Kidney (tissue), 14 donors: Measurements from ENCODE around the gene CDH13. TPM values are rescaled to one million over a fixed set of nuclear protein-coding genes. Genes with fewer than 3 reads are reported as not detected.
A peak's percentile ranks its signal among the peaks of the same experiment; 100 is the strongest.

Source experiments
- DNase-seq, 5 donors: peaks; one replicate each; pipeline ENCODE4 v3.0.0-alpha.2; 2013 to 2020
- FAIRE-seq: peaks from 2 replicates; lab custom pipeline; 2012; peaks lifted over from hg19 to GRCh38; lab: Jason Lieb, UNC
- H3K27ac ChIP-seq, 2 donors: one replicate each; pipeline ENCODE4 v1.7.0; 2013; ENCODE audit warnings: low read depth in 2 of 2, low read length in 2 of 2, inconsistent platforms in 1 of 2
- H3K27me3 ChIP-seq: one replicate; pipeline ENCODE4 v1.7.1; 2013; ENCODE audit warnings: low read length, inconsistent platforms; ENCODE audit not compliant: control insufficient read depth, insufficient read depth
- H3K36me3 ChIP-seq, 3 donors: one replicate each; pipeline versions ENCODE4 v1.7.0 to v1.7.1; 2013; ENCODE audit warnings: low read length in 3 of 3, control low read depth in 1 of 3, inconsistent platforms in 1 of 3; ENCODE audit not compliant: insufficient read depth in 3 of 3, control insufficient read depth in 2 of 3
- H3K4me1 ChIP-seq, 3 donors: one replicate each; pipeline versions ENCODE4 v1.7.0 to v1.7.1; 2013; ENCODE audit warnings: low read length in 3 of 3, inconsistent platforms in 1 of 3, low read depth in 1 of 3; ENCODE audit not compliant: control insufficient read depth in 2 of 3, insufficient read depth in 2 of 3
- H3K4me3 ChIP-seq, 3 donors: one replicate each; pipeline versions ENCODE4 v1.7.0 to v1.8.1; 2013; ENCODE audit warnings: low read length in 3 of 3, control low read depth in 1 of 3, inconsistent platforms in 1 of 3
- H3K9ac ChIP-seq, 3 donors: one replicate each; pipeline versions ENCODE4 v1.7.0 to v1.7.1; 2013; ENCODE audit warnings: low read length in 3 of 3, control low read depth in 1 of 3, inconsistent platforms in 1 of 3
- H3K9me3 ChIP-seq, 3 donors: one replicate each; pipeline versions ENCODE4 v1.7.0 to v1.7.1; 2013; ENCODE audit warnings: low read length in 3 of 3, control low read depth in 1 of 3, inconsistent platforms in 1 of 3; ENCODE audit not compliant: control insufficient read depth in 2 of 3, insufficient read depth in 1 of 3
- intact Hi-C: fragments of 100-400 bp; cut with DNase I; formaldehyde crosslinking; loops from one replicate; pipeline ENCODE4 v1.11.1; 2022
- polyA plus RNA-seq: library from polyadenylated mRNA; stranded (reverse); fragments of 350-450 nt; fragmentation: Illumina TruSeq; extraction: RNeasy Lipid Tissue Mini Kit (QIAGEN cat#74804); gene quantifications from one replicate; pipeline ENCODE4 v1.2.3, GENCODE V29; 2014; ENCODE audit warnings: low read depth, low replicate concordance; ENCODE audit not compliant: insufficient read depth
- total RNA-seq: library from RNA; stranded (reverse); fragmentation: NEBNext Ultra II Directional; extraction: Animal tissue kit (Norgen Biotek cat#: 25700); gene quantifications from one replicate; pipeline ENCODE4 v1.2.1, GENCODE V29; 2021
- TF ChIP-seq, protein P1 (sequence below): IDR thresholded peaks from 3 replicates; pipeline ENCODE4 v1.5.1; 2012; ENCODE audit warnings: mild to moderate bottlenecking, moderate library complexity, borderline replicate concordance; ENCODE audit not compliant: insufficient read depth; ENCODE audit errors: extremely low read depth
- donor health status: control.
- donor health status: control.
- donor health status: control.
- donor health status: control.
- donor health status: control.
- donor health status: DM: yes; HTN: yes; CAD: no.
- donor health status: Normal renal cell carcinoma (clear cell type).

Gene CDH13
- total and polyA plus RNA-seq, 2 donors from 2014 or later = 4.8 to 13.8 TPM

DNA sequence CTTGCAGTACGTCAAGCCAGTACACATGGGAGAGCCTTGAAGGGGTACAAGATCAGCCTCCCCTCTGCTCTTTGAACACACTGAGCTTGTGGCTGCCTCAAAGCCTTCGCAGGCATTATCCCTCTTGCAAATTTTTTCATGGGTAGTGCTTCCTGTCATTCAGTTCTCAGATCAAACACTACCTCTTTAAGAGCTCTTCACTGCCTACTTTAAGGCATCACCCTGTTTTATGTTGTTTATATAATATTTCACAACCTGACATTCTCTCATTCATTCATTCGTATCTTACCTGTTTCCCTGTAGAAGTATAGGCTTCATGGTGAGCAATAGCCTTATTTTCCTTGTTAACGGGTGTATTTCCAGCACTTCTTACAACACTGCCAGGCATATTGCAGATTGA is 269.1 kb downstream of the CDH13 start:
- no peak overlapping the region for H3K27ac ChIP-seq
- TF ChIP-seq, protein P1, sequence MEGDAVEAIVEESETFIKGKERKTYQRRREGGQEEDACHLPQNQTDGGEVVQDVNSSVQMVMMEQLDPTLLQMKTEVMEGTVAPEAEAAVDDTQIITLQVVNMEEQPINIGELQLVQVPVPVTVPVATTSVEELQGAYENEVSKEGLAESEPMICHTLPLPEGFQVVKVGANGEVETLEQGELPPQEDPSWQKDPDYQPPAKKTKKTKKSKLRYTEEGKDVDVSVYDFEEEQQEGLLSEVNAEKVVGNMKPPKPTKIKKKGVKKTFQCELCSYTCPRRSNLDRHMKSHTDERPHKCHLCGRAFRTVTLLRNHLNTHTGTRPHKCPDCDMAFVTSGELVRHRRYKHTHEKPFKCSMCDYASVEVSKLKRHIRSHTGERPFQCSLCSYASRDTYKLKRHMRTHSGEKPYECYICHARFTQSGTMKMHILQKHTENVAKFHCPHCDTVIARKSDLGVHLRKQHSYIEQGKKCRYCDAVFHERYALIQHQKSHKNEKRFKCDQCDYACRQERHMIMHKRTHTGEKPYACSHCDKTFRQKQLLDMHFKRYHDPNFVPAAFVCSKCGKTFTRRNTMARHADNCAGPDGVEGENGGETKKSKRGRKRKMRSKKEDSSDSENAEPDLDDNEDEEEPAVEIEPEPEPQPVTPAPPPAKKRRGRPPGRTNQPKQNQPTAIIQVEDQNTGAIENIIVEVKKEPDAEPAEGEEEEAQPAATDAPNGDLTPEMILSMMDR = no peak
- H3K27me3 ChIP-seq = no peaks in the 10 kb centered on the region
- no peak overlapping the region for H3K4me3 ChIP-seq
- no peaks in the 10 kb centered on the region for H3K4me1 ChIP-seq
- H3K9me3 ChIP-seq = no peaks in the 10 kb centered on the region
- DNase-seq (no peak), FAIRE-seq (no peak)
- intact Hi-C loops = no loop called here
- H3K9ac ChIP-seq = no peak overlapping the region
- H3K36me3 ChIP-seq = no peaks in the 10 kb centered on the region

DNA sequence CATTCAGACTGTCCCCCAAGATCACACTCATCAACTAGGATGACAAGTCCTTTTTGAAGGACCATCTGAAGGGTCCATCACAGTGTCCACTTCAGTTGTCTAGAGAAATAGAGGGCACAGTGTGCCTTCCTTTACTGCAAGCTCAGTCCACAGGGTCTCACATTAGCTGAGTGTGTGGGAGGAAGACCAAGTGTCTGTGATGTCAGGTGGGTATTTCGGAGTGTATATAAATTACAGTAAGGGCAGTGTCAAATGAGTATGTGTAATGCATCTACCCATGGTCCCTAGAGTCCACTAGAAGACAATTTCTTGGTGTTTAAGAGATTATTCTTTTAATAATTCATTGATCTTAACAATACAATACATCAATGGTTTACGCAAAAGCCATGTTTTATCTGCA is 272.2 kb downstream of the CDH13 start:
- TF ChIP-seq, protein P1 = no peak
- Histone ChIP-seq H3K4me3 (no peak overlapping the region), H3K9me3 (no peaks in the 10 kb centered on the region), H3K27me3 (no peaks in the 10 kb centered on the region), H3K36me3 (no peaks in the 10 kb centered on the region), H3K27ac (no peak overlapping the region), H3K4me1 (no peaks in the 10 kb centered on the region), H3K9ac (no peak overlapping the region)
- intact Hi-C loops = no loop called here
- no peak for FAIRE-seq
- DNase-seq = peak in 3 of 5 donors; percentile 35 to 61 (median 59)

DNA sequence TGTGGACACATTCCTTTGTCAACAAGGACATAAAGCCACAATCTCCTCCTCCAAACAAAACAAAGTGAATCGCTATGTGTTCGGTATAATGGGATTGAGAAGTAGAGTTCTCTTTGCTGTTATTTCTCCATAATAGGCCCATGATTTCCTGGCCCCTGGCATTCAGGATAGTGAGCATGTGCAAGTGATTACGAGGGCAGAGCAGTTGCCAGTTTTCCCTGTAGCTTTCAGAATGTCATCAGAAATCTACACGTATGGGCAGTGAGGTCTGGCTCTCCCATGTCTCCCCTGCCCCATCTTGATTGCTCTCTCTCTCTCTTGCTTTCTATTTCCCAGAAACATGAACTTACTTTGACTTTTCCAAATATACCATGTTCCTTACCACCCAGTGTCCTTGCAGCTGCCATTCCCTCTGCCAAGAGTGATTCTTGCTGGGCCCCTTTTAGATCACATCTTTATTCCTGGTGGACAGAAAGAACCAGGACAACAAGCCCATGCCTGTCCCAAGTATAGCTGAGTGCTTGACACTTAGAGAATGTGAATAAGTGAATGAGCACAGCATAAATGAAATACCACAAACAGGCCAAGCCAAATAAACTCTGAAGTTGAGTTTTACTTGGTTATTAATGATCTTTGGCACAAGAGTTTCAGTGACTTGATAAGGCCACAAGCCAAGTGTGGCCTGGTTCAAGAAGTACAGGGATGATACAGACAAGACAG is 273.1 kb downstream of the CDH13 start:
- intact Hi-C loops = no loop called here

More for the DNA sequence above, 273.1 kb downstream of the CDH13 start:
- Histone ChIP-seq H3K9ac (no peak overlapping the region), H3K4me3 (no peak overlapping the region), H3K27ac (no peak overlapping the region), H3K4me1 (no peaks in the 10 kb centered on the region), H3K27me3 (no peaks in the 10 kb centered on the region), H3K9me3 (no peaks in the 10 kb centered on the region), H3K36me3 (no peaks in the 10 kb centered on the region)
- FAIRE-seq (no peak), DNase-seq (peak in 1 of 5 donors; percentile 39)
- TF ChIP-seq, protein P1 = no peak
